COR-L47 (cell line): ENCODE measurements around the gene PPP3R1.

Source experiments
- DNase-seq: peaks from one replicate; lab custom pipeline; 2025; lab: John Stamatoyannopoulos, UW

PPP3R1 gene

DNA sequence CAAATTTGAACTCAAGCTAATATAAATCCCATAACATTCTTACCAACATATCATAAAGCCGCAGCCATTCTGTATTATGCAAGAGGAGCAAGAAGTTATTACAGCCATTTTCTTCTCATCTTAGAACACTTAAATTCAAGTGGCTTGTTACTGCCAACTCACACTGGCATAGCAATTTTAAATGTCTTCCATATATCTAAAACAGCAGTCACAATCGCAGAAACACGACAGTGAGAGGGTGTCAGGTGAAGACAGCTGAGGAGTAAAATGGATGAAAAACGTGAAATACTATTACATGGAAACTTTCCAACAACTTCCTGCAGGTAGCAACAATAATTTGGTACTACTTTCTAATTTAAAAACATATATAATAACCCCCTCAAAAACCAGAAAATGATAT lies 17.9 kb downstream of the PPP3R1 start:
- no peak for DNase-seq

DNA sequence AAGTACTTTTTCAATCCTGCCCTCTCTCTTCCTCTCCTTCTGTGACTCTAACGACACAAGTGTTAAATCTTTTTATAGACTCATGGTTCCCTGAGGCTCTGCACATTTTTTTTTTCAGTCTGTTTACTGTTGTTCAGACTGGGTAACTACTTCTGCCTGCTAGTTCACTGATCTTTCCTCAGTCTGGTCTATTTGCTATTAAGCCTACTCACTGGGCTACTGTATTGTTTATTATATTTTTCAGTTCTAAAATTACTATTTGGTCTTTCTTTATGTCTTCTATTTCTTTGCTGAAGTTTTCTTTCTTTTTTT lies 21.3 kb downstream of the PPP3R1 start:
- DNase-seq = no peak

DNA sequence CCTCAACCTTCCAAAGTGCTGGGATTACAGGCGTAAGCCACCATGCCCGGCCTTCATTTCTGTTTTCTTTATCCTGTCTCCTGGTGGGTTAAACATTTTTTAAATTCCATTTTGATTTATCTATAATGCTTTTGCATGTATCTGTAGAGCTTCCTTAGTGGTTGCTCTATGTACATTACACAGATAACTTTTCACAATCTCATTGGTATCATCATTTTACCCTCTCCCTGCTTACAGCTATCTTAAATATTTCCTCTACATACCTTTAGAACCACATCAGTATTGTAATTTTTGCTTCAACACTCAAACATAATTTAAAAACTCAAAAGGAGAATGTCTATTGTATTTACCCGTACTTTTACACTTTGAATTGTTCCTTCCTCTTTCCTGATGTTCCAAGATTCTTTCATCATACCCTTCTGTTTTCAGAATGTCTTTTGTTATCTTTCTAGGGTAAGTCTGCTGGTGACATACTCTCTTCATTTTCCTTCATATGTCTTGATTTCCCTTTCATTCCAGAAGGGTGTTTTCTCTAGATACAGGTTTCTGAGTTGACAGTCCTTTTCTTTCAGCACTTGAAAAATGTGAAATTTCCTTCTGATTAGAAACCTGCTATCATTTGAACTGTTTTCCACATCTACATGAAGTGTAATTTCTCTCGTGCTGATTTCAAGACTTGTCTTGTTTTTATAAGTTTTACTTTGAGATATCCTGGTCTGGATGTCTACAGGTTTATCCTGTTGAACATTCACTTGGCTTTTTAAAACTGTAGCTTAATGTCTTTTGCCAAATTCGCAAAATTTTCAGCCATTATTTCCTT lies 21.9 kb downstream of the PPP3R1 start:
- DNase-seq = no peak

DNA sequence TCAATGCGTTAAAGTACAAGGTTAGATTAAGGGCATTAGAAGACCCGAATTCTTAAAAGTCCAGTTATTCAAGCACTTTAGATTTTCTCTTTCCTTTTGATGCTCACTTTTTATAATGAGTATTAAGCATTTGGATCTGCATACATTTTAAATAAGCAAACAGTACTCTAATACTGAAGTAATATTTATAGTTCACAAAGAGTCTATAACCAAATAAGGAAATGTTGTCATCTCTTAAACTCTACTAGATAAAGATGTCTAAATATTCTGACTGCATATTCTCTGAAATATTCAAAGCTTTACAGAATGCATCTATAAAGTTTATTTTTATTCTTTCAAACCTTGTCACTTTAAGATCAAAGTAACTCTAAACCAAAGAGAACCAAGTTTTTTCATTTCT lies 25.5 kb downstream of the PPP3R1 start:
- DNase-seq = no peak

DNA sequence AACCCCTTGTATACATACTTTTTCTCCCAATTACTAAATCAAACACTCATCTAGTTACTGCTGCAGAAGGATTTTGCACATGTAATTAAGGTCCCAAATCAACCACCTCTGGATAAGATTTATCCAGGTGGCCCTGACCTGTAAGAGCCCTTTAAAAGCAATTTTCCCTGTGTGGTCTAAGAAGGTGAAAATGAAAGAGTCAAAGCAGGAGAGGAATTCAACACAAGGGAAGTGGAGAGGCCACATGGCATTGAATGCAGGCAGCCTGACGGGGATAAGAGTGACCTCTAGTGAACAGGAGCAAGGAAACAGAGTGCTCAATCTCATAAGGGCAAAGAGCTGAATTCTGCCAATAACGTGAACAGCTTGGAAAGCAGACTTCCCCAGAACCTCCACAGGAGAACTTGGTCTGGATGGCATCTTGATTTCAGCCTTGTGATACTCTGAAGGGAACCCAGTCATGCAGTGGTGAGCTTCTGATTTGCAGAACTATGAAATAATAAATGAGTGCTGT lies 27.2 kb downstream of the PPP3R1 start:
- DNase-seq = peak; percentile 6

DNA sequence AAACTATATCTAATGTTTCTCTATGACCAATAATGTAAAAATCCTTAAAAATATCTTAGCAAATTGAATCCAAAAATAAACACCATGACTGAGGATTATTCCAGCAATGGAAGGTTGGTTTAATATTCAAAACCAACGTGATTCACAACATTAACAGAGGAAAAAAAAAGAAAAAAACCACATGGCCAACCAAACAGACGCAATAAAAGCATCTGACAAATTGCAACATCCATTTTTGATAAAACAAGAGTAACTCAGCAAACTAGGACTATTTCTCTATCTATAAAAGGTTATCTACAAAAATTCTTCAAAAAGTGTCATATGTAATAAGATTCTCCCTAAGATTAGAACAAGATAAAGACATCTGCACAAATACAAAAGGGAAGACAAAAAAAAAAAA lies 28.9 kb downstream of the PPP3R1 start:
- no peak for DNase-seq

DNA sequence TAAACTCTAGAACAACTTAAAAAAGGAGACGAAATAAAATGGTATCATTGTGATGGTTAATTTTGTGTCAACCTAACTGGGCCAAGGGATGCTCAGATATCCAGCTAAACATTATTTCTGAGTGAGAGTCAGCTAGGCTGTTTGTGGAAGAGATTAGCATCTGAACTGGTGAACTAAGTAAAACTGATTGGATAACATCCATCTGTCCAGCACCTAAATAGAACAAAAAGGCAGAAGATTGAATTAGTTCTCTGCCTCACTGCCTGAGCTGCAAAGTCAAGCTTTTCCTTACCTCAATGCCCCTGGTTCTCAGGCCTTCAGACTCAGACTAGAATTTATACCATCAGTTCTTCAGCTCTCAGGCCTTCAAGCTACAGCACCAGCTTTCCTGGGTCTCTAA lies 30.0 kb downstream of the PPP3R1 start:
- no peak for DNase-seq

DNA sequence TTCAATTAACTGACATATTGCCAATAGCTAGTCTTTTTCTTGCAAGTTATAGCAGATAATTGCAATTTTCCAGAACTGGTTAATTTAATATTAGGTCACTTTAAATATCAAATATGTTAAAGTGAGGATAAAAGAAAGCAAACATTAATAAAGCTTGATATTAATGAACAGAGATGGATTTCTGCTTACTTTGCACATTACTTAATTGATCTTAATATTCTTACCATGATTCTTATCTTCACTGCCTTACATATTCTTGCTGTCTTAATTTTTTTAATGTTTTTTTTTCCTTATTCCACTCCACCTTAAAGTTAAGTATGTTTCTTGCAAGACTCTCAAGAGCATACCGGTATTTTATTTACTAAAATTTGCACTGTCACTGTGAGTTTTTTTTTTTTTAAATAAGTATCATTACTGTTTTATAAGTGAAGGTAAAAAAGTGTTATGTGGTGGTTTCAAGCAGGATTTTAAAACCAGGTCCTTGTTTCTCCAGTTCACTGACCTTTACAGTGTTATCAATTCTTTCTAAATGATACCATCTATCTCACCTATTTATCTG lies 33.9 kb downstream of the PPP3R1 start:
- DNase-seq = no peak

DNA sequence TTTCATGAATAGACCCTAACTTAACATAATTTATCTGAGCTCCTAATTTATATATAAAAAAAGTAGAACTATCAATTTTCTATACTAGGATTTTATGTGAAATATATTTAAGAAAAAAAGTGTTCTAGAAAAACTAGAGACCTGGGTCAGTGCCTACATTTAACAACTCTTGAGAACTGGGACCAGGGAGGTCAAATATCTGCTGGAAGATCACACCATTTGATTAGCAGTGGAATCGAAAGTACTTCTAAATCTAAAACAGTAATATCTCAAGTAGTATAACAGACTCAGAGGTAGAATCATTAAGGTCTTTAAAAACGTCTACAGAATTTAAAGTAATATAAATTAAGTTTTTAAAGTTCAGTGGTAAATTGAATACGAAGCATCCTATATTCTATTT lies 34.6 kb downstream of the PPP3R1 start:
- no peak for DNase-seq

DNA sequence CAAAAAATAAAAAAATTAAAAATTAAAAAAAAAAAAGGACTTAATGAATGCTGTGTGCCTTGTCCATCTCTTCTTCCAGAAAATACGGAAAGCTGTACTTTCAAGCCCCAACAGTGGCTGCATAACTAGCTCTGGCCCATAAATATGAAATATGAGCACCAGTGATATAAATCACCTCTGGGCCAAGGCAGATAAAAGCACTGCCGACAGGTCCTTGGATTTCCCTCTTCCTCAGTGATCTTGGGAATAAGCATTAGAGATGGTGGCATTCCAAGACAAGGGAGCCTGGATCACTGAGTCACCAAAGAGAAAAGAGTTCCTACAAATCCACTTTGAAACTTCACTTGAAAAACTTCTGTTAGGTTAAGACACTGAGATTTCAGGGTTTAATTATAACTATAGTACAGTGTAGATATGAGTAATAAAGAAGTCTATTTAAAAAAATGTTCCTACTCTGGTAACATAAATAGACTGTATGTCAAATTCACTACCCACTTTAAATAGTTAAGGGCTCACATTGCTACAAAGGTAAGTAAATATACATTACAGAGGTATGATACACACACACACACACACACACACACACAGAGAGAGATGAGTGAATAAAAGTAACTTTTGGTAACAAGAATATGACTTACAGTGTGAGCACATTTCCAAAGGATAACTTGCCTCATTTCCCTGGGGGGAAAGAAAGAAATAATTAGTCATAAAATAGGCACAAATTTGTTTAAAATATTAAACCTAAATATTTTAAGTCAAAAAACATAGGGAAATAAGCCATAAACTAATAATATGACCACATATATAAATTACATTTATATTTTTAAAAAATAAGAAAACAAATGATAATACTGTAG lies 35.6 kb downstream of the PPP3R1 start:
- no peak for DNase-seq

DNA sequence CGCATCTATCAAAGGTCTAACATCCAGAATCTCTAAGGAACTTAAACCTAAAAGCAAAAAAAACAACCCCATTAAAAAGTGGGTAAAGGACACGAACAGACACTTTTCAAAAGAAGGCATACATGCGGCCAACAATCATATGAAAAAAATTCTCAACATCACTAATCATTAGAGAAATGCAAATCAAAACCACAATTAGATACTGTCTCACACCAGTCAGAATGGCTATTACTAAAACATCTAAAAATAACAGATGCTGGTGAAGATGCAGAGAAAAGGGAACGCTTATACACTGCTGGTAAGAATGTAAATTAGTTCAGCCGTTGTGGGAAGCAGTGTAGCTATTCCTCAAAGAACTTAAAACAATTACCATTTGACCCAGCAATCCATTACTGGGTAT lies 38.0 kb downstream of the PPP3R1 start:
- no peak for DNase-seq

DNA sequence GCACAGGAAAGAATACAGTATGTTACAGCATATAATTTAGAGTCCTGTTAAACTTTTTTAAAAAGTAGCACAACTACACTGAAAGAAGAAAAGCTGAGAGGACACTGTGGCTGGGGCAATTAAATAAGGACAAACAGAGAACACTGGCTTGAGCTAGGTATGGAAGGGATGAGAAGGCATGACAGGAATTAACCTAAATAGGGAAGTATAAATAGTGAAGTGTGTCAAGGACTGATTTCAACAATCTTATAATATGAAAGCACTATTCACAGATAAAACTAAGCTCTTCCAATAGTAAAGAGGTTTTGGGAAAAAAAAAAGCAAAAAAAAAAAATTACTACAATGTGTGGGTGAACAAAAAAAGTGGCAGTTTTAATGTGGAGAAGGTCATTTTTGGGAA lies 45.5 kb downstream of the PPP3R1 start:
- no peak for DNase-seq

DNA sequence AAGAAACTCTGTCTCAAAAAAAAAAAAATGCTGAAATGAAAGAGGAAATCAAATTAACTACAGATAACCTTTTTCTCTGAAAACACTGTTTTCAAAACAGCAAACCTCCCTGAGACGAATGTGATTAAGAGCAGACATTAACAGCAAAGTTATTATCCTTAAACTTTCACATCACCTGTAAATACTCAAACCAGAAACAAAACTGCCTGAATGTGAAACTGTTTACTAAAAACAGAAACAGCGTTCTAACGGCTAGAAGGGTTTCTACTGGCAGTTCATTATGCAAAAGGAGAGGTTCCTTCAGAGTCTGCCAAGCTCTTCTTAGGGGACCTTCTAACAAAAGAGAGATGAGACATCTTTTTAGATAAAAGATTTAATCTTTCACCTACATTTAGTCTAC lies 48.7 kb downstream of the PPP3R1 start:
- DNase-seq = no peak

DNA sequence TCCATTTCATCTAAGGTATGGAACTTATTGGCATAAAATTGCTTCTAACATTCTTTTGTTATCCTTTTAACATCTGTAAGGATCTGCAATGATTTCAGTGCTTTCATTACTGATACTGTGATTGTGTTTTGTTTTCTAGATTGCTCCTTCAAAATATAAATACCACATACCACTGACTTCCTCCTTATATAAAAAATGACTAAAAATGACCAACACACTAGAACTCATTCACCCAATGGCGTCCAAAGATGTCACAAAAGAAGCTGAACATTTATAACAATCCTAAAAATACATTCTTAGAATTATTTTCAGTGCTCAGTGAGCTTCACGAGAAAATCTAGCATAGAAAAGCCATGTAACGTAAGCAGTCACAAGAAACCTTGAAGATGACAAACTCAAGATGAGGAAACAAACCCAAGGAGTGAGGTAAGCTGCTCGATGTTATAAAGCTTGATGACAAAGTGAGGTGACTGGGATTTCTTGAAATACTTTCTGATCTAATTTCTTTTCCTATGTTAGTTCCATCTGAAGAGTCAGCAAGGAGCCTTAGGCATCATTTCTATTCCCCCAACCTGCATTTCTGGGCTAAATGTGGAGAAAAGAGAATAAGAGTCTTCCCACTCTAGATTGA lies 52.1 kb downstream of the PPP3R1 start:
- no peak for DNase-seq

DNA sequence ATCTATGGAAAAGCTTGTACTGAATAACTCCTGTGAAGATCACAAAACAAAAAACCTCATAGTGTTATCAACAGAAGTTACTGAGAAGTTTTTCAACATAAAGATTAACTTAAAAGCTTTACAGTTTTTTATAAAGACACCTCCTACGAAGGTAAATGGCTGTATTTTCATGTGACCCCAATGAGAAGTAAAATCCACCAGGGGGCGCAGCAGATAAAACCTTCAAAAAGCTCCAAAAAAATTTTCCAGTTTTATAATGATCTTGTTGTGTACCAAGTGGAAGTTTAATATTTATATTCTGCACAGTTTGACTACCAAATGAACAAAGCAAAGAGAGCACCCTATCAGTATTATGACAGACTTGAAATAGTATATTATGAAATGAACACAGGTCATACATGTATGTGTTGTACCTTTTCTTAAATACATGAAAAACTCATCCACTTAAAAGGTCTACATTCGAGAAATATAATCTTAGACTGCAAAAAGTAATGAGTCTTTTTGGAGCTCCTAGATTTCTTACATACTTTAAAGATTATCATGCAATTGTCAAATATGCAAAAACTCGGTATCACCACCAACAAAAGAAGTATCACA lies 56.1 kb downstream of the PPP3R1 start:
- no peak for DNase-seq

DNA sequence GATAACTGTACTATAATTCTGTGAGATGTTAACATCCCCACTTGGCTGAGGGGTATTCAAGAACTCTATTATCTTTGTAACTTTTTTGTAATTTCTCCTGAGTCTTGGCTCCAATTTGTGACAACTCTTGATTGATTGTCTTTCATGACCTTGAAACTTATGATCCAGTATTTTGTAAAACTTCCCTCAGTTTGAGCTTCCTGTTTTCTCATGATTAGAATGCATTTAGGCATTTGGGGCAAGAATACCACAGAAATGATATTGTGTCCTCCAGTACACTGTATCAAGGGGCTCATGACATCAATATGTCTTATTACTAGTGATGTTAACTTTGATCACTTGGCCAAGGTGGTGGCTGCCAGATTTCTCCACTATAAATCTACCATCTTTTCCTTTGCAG lies 57.2 kb downstream of the PPP3R1 start:
- DNase-seq = no peak

DNA sequence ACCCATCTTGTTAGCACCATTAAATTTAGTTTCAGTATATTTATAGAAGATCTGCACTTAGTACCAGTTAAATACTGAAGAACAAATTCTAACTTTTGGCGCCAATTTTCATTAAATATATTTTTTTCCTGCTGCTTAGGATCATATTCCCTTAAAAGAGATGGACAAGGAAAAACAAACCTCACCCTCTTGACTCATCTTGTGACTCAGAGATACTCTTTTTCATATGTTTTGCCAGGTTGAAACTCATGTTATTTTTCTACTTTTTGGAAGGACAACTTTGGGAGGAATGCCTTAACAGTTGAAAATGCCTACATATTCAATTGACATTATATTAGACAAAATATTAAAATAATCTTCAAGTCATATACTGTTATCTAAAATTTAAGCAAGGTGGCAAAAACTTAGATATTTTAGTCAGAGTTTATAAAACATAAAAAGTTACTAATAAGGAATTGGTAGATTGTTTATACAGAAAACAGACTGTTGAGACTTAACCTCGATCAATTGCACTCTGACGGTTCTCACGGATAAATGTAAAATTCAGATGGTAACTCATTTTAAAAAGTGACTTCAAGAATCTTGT lies 58.5 kb downstream of the PPP3R1 start:
- DNase-seq = no peak

DNA sequence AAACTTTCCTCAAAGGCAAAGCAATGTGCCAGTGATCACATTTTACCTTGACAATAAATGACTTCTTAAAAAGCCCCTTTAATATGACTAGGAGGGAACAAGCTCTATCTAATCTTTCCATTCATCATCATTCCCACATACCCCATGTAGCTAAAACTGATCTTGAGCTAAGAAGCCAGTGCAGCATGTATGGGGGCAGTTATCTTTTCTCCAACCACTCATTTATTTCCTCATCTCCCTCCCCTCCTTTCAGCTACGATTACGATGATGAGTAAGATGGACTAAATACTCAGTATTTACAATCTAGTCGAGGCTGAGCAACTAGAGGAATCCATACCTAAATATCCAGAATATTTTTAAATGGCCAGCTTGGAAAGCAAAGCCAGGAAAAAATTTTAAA lies 59.2 kb downstream of the PPP3R1 start:
- no peak for DNase-seq

DNA sequence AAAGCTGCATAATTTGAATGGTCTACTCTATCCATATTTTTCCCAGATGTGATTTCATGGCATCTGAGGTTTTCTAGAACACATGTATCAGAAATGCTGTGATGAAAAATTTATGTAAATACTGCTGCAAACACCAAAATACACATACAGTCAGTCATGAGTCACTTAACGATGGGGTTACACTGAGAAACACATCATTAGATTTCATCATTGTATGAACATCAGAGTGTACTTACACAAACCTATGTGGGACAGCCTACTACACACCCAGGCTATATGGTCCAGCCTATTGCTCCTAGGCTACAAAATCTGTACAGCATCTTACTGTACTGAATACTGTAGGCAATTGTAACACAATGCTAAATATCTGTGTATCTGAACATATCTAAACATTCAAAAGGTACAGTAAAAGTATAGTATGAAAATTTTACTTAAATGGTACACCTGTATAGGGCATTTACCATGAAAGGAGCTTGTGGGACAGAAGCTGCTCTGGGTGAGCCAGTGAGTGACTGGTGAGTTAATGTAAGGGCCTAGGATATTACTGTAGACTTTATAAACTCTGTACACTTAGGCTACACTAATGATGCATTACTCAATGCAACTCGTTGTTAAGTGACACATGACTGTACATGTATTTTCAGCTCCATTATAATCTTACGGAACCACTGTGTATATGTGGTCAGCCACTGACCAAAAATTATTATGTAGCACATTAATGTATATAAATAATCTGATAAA lies 61.2 kb downstream of the PPP3R1 start:
- no peak for DNase-seq

DNA sequence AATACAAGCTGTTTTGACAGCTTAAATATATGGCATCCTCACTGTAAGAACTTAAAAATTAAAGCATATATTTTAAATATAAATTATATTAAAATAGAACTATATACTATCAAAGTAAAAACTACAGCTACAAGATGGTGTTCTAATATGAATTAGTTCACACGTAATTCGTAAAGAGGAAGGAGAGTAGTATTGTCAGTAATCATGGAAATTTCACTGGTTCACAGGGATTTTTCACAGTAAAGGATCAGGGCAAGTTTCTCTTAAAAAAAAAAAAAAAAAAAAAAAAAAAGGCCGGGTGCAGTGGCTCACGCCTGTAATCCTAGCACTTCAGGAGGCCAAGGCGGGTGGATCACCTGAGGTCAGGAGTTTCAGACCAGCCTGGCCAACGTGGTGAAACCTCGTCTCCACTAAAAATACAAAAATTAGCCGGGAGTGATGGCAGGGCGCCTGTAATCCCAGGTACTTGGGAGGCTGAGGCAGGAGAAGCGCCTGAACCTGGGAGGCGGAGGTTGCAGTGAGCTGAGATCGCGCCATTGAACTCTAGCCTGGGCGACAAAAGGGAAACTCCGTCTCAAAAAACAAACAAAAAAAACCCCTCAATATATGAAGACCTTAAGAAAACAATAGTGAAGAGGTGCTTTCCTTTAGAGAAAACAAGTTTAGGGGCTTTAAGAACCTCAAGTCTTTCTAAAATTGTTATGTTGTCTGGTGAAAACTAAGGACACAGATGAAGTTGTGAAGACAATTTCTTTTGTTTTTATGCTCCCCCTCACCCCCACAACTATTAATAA lies 62.1 kb downstream of the PPP3R1 start:
- DNase-seq = no peak
